ENCODE results near the gene BICRAL. TPM values are rescaled to one million over a fixed set of nuclear protein-coding genes. Genes with fewer than 3 reads are reported as not detected.
A peak's percentile ranks its signal among the peaks of the same experiment; 100 is the strongest.

BICRAL gene
- total and polyA plus RNA-seq, 9 of the 15 experiments (the other 6 are each of a cell fraction or from before 2014, with no cell fraction given), result 1.2 to 11.9 (median 5.6) TPM

DNA sequence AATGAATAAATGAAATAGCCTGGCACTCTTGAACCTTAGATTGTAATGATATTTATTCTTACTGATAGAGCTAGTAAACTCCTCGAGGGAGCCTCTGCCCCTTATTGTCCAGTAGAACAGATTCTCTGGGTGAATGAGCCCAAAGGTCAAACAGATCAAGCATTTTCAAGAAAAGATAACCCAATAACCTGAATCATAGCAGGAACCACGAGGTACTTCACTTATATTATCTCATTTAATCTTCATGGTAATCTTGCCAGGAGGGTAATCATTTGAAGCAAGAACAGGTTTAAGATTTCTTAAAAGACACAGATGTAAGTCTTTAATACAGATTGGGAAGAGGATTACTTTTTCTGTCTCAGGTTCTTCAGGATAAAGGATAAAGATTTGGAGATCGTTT is 18.9 kb upstream of the BICRAL start (continued):
- TF ChIP-seq E4F1 (CRISPR knock-in tag; IDR thresholded peaks at IDR 0.05; ENCODE audit: borderline replicate concordance), result no peak
- TF ChIP-seq CXXC5 (CRISPR knock-in tag; IDR thresholded peaks at IDR 0.05), result 0 out of 2 replicates have a peak, but pooled peaks have one; percentile 21
- TF ChIP-seq C11orf30 (IDR thresholded peaks at IDR 0.05; ENCODE audit: low read depth), result no peak
- no peak for TF ChIP-seq CHCHD3 (CRISPR knock-in tag; IDR thresholded peaks at IDR 0.05)
- TF ChIP-seq TSC22D4 (tag; IDR thresholded peaks at IDR 0.05), result no peak
- no peak for TF ChIP-seq MCM3 (IDR thresholded peaks at IDR 0.05)
- TF ChIP-seq MEF2D (tag; conservative IDR thresholded peaks at IDR 0.05; ENCODE audit: low read depth), result no peak
- TF ChIP-seq SMARCB1 (IDR thresholded peaks at IDR 0.05; ENCODE audit: insufficient read length, low read depth), result no peak
- no peak for TF ChIP-seq VEZF1 (CRISPR knock-in tag; IDR thresholded peaks at IDR 0.05)
- TF ChIP-seq DLX4 (CRISPR knock-in tag; IDR thresholded peaks at IDR 0.05), result no peak
- TF ChIP-seq KDM1A (IDR thresholded peaks at IDR 0.05), result peak; percentile 80 to 89

Data from K562 (cell line).